HG03460 (cell line): ENCODE results near the gene ANKS6.

Source experiments
- ATAC-seq: cut with Tn5 transposase; IDR thresholded peaks from one replicate; pipeline ENCODE4 v1.9.1; 2021; ENCODE audit not compliant: unreplicated experiment

The ANKS6 gene

GRCh38 chr9:98815391-98815951 is 19.1 kb upstream of the ANKS6 start:
- no peak for ATAC-seq

GRCh38 chr9:98811051-98811650 is 14.8 kb upstream of the ANKS6 start:
- ATAC-seq, result no peak

DNA sequence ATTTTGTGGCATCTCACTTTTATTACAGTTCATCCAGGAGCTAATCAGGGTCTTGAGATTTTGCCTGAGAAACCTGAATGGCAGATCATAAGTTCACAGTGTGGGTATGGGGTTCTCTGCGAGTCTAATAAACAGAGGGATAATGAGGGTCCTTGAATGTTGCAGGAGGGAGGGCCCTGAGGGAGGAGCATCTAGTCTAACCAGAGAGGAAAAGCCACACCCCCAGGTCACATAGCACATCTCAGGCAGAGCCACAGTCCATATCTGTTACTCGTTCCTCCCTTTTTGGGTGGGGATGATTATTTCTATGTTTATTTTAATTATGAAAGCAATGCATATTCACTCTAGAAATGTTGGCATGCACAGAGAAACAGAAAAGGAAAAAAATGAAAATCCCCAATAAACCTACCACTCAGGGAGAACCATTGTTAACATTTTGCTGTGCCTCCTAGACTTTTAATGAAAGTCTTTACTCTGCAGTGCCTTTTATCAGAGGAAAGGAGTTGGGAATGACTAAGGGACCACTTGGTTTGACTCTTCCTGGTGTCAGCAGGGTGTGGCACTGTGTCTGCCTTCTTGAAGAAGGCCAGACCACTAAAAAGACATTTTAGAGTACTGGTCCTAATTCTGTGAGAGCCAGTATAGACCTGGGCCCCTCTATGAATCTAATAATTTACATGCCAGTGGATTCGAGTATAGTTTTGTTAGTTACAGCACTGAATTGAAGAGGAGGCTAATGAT is 13.9 kb upstream of the ANKS6 start:
- ATAC-seq, result no peak

- ATAC-seq, result no peak
These were observed 13.2 kb upstream of the ANKS6 start for GRCh38 chr9:98809311-98810101.

GRCh38 chr9:98808875-98809274 is 12.5 kb upstream of the ANKS6 start:
- no peak for ATAC-seq

DNA sequence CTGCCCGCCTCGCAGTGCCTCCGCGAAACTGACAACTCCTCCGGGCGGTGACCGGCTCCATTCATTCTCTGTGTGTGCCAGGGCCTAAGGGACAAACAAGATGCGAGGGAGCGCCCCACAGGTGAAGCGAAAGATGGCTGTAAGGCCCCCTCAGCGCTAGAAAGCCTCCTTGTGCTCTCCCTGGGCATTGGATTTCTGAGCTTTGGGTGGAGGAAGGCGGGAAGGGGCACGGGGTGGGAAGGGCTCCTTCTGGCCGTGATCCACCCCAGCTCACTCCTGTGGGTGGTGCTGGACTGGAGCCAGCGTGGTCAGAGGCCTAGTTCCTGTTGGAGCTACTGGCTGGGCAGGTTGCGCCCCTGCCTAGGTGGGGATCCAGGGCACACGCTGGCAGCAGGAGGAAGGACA is 12.1 kb upstream of the ANKS6 start:
- ATAC-seq, result no peak

DNA sequence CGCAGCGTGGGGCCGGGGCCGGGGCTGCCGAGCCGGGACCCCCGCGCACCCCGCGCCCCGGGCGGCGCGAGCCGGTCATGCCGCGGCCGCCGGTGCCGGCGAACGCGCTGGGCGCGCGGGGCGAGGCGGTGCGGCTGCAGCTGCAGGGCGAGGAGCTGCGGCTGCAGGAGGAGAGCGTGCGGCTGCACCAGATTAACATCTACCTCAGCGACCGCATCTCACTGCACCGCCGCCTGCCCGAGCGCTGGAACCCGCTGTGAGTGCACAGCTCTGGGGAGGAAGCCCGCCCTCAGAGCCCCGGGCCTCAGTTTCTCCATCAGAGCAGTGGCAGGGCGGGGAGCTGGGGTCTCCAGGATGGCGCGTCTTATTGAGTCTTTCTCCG is 11.4 kb upstream of the ANKS6 start:
- ATAC-seq, result no peak

- no peak for ATAC-seq
These were observed 10.9 kb upstream of the ANKS6 start, which contains the start of gene GALNT12 for GRCh38 chr9:98807070-98807813. Gene GALNT12, plus strand, starts transcription at chr9:98807670. Its CDS starts 29 bp downstream, at chr9:98807699.

GRCh38 chr9:98806394-98807035 is 10.2 kb upstream of the ANKS6 start:
- ATAC-seq, result no peak

GRCh38 chr9:98805506-98806272 is 9.3 kb upstream of the ANKS6 start:
- no peak for ATAC-seq

GRCh38 chr9:98804083-98804482 is 7.7 kb upstream of the ANKS6 start:
- ATAC-seq, result no peak

DNA sequence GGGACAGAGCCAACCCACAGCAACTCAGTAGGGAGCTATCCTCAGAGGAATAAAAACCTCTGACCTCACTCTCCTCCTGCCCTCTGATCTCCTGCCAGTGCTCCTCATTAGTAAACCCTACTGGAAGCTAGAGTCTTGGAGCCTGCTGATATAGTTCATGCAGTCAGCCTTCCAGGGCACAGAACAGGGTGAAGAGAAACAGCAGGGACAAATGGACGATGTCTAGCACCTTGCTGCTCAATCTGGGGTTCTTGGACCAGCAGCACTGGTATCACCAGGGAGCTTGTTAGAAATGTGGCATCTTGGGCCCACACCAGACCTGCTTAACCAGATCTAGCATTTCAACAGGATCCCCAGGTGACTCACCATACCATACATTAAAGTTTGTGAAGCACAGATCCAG is 5.6 kb upstream of the ANKS6 start:
- no peak for ATAC-seq

DNA sequence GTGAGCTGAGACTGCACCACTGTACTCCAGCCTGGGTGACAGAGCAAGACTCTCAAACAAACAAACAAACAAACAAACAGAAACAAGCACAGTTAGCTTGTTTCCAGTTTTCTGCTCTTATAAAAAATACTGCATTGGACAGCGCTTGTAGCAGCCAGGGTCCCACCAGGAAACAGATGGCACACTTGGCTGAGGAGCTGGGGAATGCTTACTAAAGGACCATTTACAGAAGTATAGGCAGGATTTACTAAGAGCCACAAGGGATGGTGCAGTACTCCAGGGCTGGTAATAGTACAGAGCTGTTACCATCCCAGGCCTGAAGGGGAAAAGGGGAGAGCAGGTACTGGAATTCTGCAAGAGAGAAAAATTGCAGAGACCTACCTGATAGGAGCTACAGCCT is 5.2 kb upstream of the ANKS6 start:
- ATAC-seq, result no peak

- ATAC-seq, result no peak
These were observed 1.9 kb upstream of the ANKS6 start for GRCh38 chr9:98798254-98798653.

DNA sequence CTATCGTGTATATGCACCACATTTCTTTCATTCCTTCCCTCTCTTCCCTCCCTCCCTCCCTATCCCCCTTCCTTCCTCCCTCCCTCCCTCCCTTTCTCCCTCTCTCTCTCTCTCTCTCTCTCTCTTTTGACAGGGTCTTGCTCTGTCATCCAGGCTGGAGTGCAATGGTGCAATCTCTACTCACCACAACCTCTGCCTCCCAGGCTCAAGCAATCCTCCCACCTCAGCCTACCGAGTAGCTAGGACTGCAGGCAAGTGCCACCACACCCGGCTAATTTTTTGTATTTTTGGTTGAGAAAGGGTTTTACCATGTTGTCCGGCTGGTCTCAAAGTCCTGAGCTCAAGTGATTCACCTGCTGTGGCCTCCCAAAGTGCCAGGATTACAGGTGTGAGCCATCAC is 1.1 kb upstream of the ANKS6 start:
- ATAC-seq, result no peak

GRCh38 chr9:98795970-98796363 is 388 bp downstream of the ANKS6 start:
- peak; percentile 26 for ATAC-seq

- no peak for ATAC-seq
These were observed 930 bp downstream of the ANKS6 start for GRCh38 chr9:98795295-98795955.

DNA sequence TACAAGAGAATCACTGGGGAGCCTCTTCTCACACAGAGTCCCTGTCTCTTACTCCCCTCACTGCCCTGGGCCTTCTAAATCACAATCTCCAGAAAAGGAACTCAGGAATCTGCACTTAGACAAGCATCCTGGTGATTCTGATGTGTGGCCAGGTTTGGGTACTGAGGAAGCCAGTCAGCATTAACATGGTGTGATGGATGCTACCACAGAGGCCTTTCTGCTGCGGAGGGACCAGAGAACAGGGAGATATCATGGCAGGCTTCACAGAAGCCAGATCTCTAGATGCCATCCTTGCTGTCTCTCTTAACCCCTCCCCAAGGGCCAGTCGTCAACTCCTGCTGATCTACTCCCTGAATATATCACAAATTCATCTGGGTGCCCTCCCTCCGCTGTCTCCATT is 1.6 kb downstream of the ANKS6 start:
- ATAC-seq, result no peak

GRCh38 chr9:98793031-98793430 is 3.3 kb downstream of the ANKS6 start:
- ATAC-seq, result no peak
